IPS-20b (cell line): Measurements from ENCODE around the gene MAP3K1.

ENCODE experiments used
- H3K27ac ChIP-seq: one replicate; pipeline ENCODE4 v1.5.1; 2013; ENCODE audit warnings: low read length
- H3K27me3 ChIP-seq: 2 replicates; pipeline ENCODE4 v1.6.1; 2013; ENCODE audit warnings: mild to moderate bottlenecking, low read length, inconsistent platforms; ENCODE audit not compliant: insufficient read depth
- H3K36me3 ChIP-seq: 2 replicates; pipeline ENCODE4 v1.6.1; 2013; ENCODE audit warnings: low read depth, mild to moderate bottlenecking, inconsistent platforms, low read length, moderate library complexity; ENCODE audit not compliant: insufficient read depth
- H3K4me1 ChIP-seq: 2 replicates; pipeline ENCODE4 v1.6.1; 2013; ENCODE audit warnings: mild to moderate bottlenecking, control low read depth, inconsistent platforms, low read length, moderate library complexity; ENCODE audit not compliant: insufficient read depth
- H3K4me3 ChIP-seq: 2 replicates; pipeline ENCODE4 v1.5.1; 2013; ENCODE audit warnings: mild to moderate bottlenecking, low read length, inconsistent platforms
- H3K9ac ChIP-seq: 2 replicates; pipeline ENCODE4 v1.6.1; 2013; ENCODE audit warnings: low read depth, mild to moderate bottlenecking, inconsistent platforms, low read length, moderate library complexity
- H3K9me3 ChIP-seq: 2 replicates; pipeline ENCODE4 v1.6.1; 2013; ENCODE audit warnings: mild to moderate bottlenecking, low read depth, low read length, inconsistent platforms; ENCODE audit not compliant: insufficient read depth

Gene MAP3K1

DNA sequence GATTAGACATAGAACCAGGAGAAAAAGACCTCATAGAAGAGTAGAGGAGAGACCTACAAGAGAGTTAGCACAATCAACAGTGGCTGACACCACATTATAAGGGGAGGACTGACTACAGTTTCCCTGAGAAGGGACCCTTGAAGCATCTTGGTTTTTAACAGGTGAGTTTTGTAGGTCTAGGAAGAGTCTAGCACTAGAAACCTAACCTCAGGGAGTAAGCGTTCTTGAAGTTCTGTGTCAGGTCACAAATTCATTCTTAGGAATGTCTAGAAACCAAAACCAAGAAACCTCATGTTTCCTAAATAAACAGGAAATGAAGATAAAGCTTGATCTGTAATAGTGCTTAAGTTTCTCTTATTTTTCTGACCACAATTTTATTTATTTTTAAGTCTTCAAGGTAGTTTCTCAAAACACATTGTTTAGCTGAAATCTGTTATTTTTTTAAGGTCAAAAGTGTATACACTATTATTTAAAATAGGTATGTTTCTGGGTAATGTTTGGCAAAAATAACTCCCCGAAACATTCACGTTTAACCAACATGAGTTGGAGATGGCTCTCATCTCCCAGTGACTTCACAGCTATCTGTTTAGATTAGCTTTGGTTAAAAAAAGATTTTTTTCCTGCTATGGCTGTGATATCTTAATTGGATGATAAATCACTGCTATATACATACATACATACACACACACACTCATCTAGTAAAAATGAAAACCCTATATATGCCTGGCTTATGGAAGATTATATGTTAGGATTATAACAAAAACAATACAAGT lies 37.1 kb downstream of the MAP3K1 start:
- H3K4me3 ChIP-seq: no peak overlapping the region
- H3K27ac ChIP-seq: no peak overlapping the region
- H3K4me1 ChIP-seq: peaks cover 12% of the 10 kb centered on the region; the same call in 1 of the 2 replicates
- H3K36me3 ChIP-seq: no peaks in the 10 kb centered on the region
- H3K9ac ChIP-seq: no peak overlapping the region
- H3K9me3 ChIP-seq: no peaks in the 10 kb centered on the region
- no peaks in the 10 kb centered on the region for H3K27me3 ChIP-seq

DNA sequence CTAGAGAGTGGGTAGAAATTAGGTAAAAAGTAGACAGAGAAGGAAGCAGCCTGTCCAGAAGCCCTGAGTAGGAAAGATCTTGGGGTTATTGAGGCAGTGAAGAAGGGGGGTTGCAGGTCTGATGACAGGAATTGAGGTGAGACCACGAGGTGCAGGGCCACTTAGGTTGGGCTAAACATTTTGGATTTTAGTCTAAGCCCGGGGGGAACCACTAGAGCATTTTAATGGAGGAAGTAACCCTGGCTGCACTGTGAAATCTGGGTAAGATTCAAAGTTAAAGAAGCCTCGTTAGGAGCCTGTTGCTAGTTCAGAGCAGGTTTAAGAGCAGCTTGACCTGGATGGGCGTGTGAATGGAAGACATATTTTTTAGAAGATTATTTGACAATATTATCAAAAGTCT lies 38.3 kb downstream of the MAP3K1 start:
- no peak overlapping the region for H3K27ac ChIP-seq
- H3K9me3 ChIP-seq: no peaks in the 10 kb centered on the region
- H3K27me3 ChIP-seq: no peaks in the 10 kb centered on the region
- H3K4me3 ChIP-seq: no peak overlapping the region
- no peak overlapping the region for H3K9ac ChIP-seq
- peaks cover 8% of the 10 kb centered on the region; the same call in 1 of the 2 replicates for H3K4me1 ChIP-seq
- H3K36me3 ChIP-seq: peaks cover 6% of the 10 kb centered on the region; the same call in 1 of the 2 replicates

DNA sequence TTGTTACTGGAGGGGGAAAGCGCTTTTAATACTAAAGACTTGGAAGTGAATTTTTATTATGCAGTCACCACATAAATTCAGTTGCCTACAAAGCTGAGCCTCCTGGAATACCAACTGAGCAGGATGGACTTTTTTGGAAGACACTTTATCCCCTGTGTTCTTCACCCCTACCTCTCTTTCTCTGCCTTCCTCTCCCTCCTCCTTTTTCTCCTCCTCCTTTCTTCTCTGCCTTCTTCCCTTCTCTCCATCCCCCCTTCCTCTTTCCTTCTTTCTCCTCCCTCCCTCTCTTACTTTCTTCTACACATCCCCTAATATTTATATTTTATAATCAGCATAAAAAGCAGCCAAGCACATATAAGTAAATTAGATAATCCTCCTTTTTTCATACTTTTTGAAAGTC lies 39.6 kb downstream of the MAP3K1 start:
- no peak overlapping the region for H3K9ac ChIP-seq
- H3K27ac ChIP-seq: no peak overlapping the region
- H3K9me3 ChIP-seq: no peaks in the 10 kb centered on the region
- H3K36me3 ChIP-seq: peaks cover 10% of the 10 kb centered on the region
- no peaks in the 10 kb centered on the region for H3K27me3 ChIP-seq
- no peaks in the 10 kb centered on the region for H3K4me1 ChIP-seq
- H3K4me3 ChIP-seq: no peak overlapping the region

DNA sequence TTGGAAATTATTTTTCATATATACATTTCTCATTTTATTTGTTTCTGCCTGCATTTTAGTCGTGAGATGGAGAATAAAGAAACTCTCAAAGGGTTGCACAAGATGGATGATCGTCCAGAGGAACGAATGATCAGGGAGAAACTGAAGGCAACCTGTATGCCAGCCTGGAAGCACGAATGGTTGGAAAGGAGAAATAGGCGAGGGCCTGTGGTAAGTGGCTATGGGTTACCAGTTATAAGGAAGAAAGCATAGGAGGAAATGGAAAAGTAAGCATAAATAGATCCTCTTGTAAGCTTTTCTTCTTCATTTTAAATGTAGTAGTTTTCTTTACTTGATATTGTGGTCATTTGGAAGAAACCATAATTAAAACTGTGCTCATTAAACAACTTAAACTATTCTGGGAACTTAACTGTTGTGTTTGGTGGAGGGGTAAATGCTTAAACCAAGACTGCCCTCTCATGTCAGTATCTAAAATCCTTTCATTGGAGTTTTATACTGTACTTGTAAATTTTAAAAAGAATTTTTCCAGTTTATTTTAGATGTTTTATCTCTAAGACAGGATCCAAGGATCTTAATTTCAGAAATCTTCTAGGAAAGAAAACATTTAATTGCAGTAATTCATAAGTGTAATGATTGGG lies 41.3 kb downstream of the MAP3K1 start:
- Histone ChIP-seq H3K9me3 (no peaks in the 10 kb centered on the region), H3K27ac (no peak overlapping the region), H3K9ac (no peak overlapping the region)

DNA sequence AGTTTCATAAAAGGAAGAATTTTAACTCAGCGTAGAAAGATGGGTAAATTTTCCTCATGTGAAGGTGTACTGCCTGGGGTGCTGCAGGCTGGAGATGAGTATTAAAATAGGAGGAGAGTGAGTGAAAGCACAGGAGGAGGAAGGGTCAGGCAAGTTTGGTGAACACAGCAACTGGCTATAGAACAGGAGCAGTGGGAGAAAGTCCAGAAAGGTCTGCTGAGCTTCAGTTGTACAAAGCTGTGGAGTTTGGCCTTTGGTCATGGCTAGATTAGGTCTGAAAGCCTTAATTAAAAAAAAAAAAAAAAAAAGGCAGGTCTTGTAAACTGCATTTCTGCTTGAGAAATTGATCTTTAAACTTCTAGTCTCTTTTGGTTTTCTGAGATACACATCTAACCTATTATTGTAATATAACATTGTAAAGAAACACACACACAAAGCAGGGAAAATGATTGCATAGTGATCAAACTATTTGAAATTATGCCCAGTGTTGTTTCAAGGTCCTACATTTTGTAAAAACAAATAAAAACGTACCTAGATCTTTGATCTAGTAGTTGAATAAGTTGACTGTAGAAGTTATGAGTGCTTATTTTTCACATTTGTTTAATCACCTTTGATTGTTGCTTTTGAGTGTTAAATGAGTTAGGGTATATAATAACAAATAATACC lies 43.6 kb downstream of the MAP3K1 start:
- Histone ChIP-seq H3K27ac (no peak overlapping the region), H3K9me3 (no peaks in the 10 kb centered on the region), H3K27me3 (no peaks in the 10 kb centered on the region), H3K36me3 (peaks cover 13% of the 10 kb centered on the region), H3K4me3 (no peak overlapping the region), H3K4me1 (no peaks in the 10 kb centered on the region), H3K9ac (no peak overlapping the region)

More for the DNA sequence above, 41.3 kb downstream of the MAP3K1 start:
- peaks cover 13% of the 10 kb centered on the region for H3K36me3 ChIP-seq
- H3K4me3 ChIP-seq: no peak overlapping the region
- no peaks in the 10 kb centered on the region for H3K27me3 ChIP-seq
- H3K4me1 ChIP-seq: no peaks in the 10 kb centered on the region

DNA sequence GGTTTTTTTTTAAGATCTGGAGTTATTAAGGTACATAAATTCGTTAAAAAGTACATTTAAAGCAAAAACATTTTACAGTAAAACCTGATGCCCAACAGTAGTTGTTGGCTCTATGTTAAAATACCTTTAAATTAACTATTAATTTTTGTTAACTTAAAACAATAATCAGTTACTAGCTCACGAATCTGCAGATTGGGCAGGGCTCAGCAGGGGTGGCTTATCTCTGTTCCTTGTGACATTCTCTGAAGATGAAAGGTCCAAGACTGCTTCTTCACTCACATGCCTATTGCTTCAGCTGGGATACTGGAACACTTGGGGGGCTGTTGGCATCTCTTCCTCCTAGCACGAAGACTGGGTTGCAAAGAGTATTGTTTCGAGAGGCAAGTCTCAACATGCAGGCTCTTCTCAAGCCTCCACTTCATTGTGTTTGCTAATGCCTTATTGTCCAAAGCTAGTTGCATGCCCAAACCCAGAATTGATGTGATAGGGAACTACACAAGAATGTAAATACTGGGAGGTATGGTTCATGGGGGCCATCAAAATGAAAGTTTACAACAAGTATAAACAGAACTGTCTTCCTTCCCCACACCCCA lies 46.6 kb downstream of the MAP3K1 start:
- no peaks in the 10 kb centered on the region for H3K27me3 ChIP-seq
- H3K36me3 ChIP-seq: peaks cover 27% of the 10 kb centered on the region
- no peaks in the 10 kb centered on the region for H3K9me3 ChIP-seq
- H3K27ac ChIP-seq: no peak overlapping the region
- H3K4me1 ChIP-seq: no peaks in the 10 kb centered on the region
- H3K9ac ChIP-seq: no peak overlapping the region
- H3K4me3 ChIP-seq: no peak overlapping the region

DNA sequence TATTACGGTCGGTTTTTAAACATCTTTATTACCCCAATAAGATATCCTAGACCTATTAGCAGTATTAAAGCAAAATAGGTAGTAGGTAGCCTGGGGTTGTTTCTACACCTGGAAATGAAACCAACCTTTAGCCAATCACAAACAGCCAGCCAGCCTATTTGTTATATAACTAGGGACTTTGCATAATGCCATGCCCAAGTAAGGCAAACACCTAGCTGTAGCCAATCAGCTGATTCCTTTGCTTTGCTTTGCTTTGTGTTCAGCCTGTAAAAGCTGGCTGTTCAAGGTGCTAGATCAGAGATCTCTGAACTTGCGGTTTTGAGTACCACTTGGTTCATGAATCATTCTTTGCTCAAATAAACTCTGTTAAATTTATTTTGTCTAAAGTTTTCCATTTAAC lies 47.6 kb downstream of the MAP3K1 start:
- H3K9me3 ChIP-seq: no peaks in the 10 kb centered on the region
- H3K36me3 ChIP-seq: peaks cover 24% of the 10 kb centered on the region

DNA sequence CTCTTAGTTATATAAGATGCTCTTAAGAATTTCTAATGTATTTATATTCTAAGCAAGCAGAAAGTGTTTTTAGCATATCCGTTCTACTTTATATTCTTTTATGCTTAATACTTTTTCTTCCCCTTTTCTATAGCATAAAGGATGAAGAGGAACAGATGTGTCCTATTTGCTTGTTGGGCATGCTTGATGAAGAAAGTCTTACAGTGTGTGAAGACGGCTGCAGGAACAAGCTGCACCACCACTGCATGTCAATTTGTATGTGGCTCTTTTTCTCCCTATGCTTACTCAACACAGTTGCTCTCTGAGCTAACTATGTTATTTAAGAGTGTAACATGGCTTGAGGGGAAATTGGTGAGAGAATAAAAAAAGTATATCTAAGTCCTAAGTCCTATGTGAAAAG lies 56.4 kb downstream of the MAP3K1 start:
- Histone ChIP-seq H3K27ac (no peak overlapping the region), H3K27me3 (no peaks in the 10 kb centered on the region), H3K4me3 (no peak overlapping the region), H3K9ac (no peak overlapping the region), H3K4me1 (no peaks in the 10 kb centered on the region), H3K36me3 (peaks cover 32% of the 10 kb centered on the region; the same call in 1 of the 2 replicates), H3K9me3 (no peaks in the 10 kb centered on the region)

More for the DNA sequence above, 47.6 kb downstream of the MAP3K1 start:
- Histone ChIP-seq H3K27ac (no peak overlapping the region), H3K4me1 (no peaks in the 10 kb centered on the region), H3K9ac (no peak overlapping the region), H3K4me3 (no peak overlapping the region), H3K27me3 (no peaks in the 10 kb centered on the region)

DNA sequence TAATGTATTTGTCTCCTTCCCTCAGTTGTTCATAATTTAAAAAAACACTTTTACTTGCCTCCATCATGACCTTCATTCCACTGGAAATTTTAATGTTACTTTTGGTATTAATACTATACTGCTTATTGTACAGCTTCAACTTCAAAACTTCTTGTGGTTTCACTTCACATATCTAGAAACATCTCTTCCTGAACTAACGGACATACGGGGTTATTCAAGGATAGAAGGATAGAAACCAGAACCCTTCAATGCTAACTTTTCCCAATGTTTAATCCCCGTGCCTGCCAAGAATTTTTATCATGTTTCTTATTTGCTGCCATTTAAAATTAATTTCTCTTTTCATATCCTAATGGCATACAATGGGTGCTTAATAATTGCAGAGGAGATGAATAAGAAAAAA lies 57.7 kb downstream of the MAP3K1 start:
- no peaks in the 10 kb centered on the region for H3K27me3 ChIP-seq
- no peaks in the 10 kb centered on the region for H3K4me1 ChIP-seq
- no peaks in the 10 kb centered on the region for H3K9me3 ChIP-seq
- H3K9ac ChIP-seq: no peak overlapping the region
- H3K27ac ChIP-seq: no peak overlapping the region
- peaks cover 32% of the 10 kb centered on the region; the same call in 1 of the 2 replicates for H3K36me3 ChIP-seq
- no peak overlapping the region for H3K4me3 ChIP-seq

DNA sequence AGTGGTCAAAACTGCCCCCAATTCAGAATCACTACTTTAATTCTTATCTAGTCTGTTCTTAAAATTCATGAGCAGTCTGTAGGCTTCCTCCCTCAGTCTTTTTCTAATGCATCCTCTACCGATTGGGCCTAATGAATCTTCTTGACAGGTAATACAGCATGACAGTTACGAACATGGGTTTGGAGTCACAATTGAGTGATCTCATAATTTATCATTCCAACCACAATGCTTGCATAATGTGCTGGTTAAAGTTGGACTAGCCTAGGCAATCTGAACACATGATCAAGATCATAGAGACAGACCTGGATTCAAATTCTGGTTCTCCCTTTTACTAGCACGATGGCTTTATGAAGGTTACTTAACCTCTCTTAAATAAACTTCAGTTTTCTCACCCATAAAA lies 61.0 kb downstream of the MAP3K1 start:
- Histone ChIP-seq H3K27ac (no peak overlapping the region), H3K36me3 (peaks cover 51% of the 10 kb centered on the region), H3K27me3 (no peaks in the 10 kb centered on the region), H3K4me1 (no peaks in the 10 kb centered on the region), H3K4me3 (no peak overlapping the region), H3K9ac (no peak overlapping the region), H3K9me3 (no peaks in the 10 kb centered on the region)

DNA sequence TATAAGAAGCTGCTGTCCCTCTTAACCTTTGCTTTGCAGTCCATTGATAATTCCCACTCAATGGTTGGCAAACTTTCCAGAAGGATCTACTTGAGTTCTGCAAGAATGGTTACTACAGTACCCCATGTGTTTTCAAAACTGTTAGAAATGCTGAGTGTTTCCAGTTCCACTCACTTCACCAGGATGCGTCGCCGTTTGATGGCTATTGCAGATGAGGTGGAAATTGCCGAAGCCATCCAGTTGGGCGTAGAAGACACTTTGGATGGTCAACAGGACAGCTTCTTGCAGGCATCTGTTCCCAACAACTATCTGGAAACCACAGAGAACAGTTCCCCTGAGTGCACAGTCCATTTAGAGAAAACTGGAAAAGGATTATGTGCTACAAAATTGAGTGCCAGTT lies 66.2 kb downstream of the MAP3K1 start:
- peaks cover 73% of the 10 kb centered on the region for H3K36me3 ChIP-seq

More for the DNA sequence above, 66.2 kb downstream of the MAP3K1 start:
- Histone ChIP-seq H3K9me3 (no peaks in the 10 kb centered on the region), H3K4me1 (no peaks in the 10 kb centered on the region), H3K27me3 (no peaks in the 10 kb centered on the region), H3K27ac (no peak overlapping the region), H3K9ac (no peak overlapping the region), H3K4me3 (no peak overlapping the region)
